Measurements from ENCODE around the gene DHDDS.
"Not testable (repeated sequence)": the region's sequence is repeated elsewhere in the genome, so short reads cannot be mapped to it uniquely, and the experiment has no call there.

DHDDS gene

DNA sequence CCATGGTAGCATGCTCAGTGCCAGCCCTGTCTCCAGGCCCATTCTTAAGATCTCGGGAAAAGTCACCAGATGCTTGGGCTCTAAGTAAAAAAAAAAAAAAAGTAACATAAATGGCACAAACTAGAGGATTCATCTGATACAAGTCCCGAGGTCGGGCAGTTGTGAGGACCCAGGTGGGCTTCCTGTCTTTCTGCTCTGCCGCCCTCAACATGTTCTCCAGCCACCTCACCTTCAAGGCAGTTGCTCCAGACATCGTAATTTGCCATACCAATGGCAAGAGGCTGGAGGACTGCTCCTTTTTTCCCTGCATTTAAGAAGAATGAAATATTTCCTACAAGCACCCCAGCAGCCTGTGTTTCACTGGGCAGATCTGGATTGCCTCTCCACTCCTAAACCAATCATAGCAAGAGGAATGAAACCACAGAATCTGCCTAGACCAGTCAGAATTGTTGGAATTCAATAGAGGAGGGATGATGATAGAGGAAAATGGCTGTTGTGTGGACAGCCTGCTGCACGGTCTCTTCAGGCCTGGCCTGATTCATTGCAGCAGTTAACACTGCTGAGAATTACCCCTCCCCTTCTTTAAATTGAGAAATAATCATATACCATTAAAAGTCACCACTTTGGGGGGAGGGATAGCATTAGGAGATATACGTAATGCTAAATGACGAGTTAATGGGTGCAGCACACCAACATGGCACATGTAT is 45.5 kb downstream of the DHDDS start:
- DNase-seq: peak; percentile 48

DNA sequence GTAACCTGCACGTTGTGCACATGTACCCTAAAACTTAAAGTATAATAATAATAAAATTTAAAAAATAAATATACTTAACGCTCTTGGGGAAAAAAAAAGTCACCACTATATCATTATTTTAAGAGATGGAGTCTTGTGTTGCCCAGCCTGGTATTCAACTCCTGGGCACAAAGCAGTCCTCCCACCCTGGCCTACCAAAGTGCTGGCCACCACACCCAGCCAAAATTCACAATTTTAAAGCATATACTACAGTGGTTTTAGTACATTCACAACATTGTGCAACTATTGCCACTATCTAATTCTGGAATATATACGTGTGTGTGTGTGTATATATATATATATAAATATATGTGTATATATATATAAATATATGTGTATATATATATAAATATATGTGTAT is 46.0 kb downstream of the DHDDS start:
- DNase-seq: no peak

DNA sequence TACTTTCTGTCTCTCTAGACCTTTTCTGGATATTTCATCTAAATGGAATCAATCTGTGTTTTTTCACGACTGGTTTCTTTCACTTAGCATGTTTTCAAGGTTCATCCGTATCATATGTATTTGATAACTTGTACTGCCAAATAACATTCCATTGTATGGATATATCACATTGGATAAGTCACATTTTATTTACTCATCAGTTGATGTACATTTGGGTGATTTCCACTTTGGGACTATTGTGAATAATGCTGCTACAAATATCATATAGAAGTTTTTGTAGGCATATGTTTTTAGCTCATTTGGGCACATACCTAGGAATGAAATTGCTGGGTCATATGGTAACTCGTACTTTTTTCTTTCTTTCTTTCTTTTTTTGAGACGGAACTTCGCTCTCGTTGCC is 46.9 kb downstream of the DHDDS start:
- DNase-seq: no peak

DNA sequence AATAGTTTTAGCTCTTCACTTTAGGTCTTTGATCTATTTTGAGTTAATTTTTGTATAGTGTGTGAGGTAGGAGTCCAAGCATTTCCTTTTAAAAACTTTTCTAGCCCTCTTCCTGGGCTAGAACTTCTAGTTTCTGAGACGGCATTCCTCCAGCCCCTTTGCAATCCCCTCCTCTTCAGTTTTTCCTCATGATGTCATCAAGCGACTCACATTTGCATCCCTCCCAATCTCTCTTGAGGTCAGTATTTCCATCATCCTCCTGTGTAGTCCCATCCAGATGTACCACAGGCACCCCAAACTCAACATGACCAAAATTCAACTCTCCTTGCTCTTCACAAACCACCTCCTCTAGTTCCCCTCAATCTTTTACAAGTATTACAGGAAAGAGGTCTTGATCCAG is 50.8 kb downstream of the DHDDS start:
- no peak for DNase-seq

DNA sequence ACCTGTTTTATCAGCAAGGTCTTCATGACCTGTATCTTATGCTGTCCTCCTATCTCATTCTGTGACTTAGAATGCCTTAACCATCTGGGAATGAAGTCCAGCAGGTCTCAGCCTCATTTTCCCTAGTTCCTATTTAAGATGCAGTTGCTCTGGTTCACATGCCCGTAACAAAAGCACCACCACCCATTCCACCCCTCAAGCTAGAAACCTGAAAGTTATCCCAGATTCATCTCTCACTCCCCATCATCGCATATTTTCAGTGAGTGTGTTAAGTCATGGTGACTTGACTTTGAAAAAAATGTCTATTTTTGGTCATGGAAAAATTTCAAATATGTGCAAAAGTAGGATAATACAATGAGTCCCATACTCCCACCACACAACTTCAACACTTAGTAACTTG is 51.9 kb downstream of the DHDDS start:
- no peak for DNase-seq

DNA sequence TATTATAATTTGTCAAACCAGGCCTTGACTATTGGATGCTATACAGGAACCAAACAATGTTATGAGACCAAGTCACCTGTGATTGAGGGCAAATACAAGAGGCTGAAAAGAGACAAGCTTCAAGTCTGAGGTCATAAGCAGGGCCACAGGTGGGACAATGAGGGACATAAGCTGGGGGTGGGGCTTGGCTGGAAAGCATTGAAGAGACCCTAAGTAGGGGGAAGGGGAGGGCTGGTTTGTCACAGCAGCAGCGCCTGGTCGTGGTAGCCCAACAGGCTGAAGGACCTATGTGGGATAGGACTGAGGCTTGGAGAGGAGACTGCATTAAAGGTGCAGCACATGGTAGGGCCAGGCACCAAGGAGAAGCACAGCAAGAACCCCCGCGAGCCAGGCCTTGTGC is 58.0 kb downstream of the DHDDS start:
- DNase-seq: no peak

DNA sequence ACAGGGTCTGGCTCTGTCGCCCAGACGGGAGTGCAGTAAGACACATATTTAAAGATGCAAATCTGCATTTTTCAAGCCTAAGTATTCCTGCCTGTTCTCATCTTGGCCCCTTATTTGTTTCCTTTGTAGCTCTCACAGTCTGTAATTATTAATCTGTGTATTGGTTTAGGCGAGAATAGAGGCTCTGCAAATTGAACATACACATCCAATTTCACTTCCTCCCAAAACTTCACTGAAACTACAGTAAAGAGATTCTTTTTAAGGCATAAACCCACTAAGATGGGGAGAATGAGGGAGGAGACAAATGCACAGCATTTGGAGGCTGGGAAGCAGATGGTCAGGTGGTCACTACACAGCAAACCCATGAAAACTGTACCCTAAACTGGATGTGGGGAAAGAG is 61.1 kb downstream of the DHDDS start:
- no peak for DNase-seq

DNA sequence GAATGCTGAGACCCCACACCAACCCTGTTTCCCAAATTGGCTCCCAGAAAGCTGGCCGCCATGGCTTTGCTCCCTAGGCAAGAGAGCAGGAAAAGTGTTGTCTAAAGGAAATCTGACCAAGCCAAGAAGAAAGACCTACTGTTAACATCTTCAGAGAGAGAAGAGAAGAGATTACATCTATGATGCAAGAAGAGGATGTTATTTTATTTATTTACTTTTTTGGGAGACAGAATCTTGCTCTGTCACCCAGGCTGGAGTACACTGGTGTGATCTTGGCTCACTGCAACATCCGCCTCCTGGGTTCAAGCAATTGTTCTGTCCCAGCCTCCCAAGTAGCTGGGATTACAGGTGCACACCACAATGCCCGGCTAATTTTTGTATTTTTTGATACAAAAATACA is 61.8 kb downstream of the DHDDS start:
- no peak for DNase-seq

DNA sequence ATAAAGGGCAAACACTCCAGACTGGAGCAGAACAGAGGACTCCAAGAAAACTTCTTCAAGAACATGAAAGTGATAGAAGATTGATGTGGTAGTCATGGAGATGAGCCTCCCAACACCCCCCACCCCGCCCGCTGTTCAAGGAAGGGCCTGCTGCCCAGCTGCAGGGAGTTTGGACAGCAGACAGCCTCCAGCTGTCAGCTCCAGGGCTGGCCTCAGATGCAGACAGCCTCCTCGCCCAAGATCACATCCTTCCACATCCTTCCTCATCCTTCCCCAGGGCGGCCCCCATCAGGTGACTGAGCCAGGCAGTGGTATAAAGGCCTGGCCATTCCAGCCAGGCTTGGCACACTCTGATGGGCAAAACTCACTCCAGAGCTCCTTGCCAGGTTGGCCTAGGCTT is 64.7 kb downstream of the DHDDS start:
- DNase-seq: no peak

DNA sequence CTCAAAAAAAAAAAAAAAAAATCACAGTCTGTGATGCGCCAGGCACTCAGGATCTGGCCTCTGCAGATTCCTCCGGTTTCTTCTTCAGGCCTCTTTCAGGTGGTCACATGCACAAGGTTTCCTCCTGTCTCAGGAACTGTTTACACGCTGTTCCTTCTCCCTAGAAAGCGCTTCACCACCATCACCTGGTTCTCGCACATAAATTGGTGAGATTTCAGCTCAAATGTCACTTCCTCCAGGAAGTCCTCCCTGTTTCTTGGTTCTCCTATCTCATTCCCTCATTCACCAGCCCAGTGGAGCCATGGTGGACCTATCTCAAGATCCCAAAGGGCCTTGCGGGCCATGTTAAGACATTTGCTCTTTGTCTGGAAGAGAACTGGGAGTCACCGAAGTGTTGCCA is 66.8 kb downstream of the DHDDS start:
- DNase-seq: no peak

DNA sequence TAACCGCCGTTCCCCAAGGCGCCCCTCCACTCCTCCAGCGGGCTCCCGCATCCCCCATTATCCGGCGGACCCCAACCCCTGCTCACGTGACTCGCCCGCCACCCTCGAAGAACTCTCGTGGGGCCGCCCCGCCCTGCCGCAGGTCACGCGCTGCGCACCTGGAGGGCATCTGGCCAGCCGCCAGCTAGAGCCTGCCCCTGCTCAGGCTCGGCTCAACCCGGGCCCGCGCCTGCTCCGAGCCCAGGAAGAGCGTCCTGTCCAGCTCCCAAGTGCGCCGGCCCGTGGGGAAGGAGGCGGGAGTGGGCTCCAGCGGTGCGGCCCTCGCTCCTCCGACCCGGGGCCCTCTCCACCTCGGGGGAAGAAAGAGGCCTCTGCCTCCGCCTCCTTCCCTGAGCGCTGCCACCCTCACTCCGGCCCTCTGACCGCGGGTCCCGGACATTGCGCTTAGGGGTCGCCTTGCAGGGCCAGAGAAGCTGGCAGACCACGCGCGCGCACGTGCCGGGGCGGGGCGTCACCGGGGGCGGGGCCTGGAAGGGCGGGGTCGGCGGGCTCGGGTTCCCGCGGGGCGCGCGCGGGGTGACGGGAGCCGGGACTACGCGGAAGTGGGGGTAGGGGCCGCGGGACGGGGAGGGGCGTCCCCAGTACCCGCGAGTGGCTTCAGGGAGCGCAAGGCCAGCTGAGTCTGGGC is 68.5 kb downstream of the DHDDS start:
- DNase-seq: no peak

DNA sequence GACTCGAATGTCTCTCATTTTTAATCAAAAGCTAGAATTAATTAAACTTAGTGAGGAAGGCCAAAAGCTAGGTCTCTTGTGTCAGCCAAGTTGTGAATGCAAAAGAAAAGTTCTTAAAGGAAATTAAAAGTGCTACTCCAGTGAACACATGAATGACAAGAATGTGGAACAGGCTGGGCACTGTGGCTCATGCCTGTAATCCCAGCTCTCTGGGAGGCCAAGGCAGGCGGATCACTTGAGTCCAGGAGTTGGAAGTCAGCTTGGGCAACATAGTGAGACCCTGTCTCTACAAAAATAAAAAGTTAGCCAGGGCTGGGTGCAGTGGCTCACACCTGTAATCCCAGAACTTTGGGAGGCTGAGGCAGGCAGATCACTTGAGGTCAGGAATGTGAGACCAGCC is 78.6 kb downstream of the DHDDS start:
- DNase-seq: not testable (repeated sequence)

DNA sequence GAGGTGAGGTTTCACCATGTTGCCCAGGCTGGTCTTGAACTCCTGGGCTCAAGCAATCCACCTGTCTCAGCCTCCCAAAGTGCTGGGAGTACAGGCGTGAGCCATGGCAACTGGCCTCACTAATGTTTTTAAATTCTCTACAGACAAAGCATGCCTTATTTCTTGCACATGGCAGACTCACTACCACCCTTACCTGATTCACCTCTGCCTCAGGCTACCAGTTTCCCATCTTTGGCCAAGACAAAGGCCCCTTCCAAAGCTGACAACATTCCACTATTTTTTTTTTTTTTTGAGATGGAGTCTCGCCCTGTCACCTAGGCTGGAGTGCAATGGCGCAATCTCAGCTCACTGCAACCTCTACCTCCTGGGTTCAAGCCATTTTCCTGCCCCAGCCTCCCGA is 83.7 kb downstream of the DHDDS start:
- DNase-seq: not testable (repeated sequence)

DNA sequence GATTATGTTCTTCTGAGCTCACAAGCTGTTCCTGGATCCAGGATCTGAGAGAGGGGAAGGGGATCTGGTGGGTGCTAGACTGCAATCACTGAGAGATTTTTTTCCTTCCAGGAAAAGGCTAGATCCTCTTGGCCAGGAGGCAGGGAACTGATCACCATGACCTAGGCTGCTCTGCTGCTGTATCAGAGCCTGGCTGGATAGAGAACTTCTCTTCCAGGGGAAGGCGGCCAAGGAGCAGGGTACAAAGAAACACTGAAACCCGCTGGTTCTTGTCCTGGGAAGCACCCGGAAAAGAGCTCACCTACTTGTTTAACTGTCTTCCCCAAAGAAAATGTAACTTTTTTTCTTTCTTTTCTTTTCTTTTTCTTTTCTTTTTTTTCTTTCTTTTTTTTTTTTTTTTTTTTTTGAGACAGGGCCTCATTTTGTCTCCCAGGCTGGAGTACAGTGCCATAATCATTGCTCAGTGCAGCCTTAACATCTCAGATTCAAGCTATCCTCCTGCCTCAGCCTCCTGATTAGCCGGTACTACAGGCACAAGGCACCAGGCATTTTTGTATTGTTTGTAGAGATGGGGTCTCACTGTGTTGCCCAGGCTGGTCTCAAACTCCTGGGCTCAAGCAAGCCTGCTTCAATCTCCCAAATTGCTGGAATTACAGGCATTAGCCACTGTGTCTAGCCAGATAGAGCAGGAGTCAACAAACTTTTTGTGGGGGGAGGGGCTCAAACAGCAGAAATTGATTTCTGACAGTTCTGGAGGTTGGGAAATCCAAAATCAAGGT is 85.1 kb downstream of the DHDDS start:
- DNase-seq: no peak

DNA sequence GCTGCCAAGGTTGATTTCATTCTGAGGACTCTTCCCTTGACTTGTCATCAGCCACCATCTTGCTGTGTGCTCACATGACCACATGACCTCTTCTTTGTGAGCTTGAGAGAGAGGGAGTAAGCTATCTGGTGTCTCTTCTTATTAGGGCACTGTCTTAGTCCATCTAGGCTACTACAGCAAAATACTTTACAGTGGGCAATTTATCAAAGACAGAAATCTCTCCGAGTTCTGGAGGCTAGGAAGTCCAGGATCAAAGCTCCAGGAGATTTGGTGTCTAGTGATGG is 85.6 kb downstream of the DHDDS start:
- no peak for DNase-seq

DNA sequence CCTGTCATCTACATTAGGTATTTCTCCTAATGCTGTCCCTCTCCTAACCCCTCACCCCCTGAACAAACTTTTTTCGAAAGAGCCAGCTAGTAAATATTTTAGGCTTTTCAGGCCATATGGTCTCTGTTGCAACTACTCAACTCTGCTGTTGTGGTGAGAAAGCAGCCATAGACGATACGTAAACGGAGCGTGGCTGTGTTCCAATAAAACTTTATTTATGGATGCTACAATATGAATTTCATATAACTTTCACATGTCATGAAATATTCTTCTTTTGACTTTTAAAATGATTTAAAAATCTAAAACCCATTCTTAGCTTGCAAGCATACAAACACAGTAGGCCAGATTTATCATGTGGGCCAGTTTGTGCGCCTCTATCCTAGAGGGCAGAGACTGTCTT is 86.2 kb downstream of the DHDDS start:
- no peak for DNase-seq

DNA sequence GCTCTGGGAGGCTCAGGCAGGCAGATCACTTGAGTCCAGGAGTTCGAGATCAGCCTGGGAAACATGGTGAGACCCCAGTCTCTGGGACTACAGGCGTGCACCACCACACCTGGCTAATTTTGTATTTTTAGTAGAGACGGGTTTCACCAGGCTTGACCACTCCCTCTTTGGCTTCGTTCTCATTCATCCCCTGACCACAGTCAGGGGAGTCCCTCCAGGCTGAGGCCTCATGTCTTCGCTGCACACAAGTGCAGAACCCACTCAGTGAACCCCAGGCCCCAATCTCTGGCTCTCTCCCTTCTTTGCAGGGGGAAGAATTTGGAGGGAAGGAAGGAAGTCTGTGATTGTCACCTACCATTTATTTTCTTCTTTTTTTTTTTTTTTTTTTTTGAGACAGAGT is 88.2 kb downstream of the DHDDS start:
- no peak for DNase-seq

Measured in hematopoietic multipotent progenitor cell treated with erythropoietin and hydrocortisone succinate and interleukin-3 and kit ligand, for 6 days (in vitro differentiated cells).